ENCODE results near the gene SURF6. TPM values are rescaled to one million over a fixed set of nuclear protein-coding genes. Genes with fewer than 3 reads are reported as not detected.

SURF6 gene
- total and polyA plus RNA-seq, 2 experiments from 2014 or later, result 17.6 to 27.6 TPM

- ATAC-seq (no peak), DNase-seq (ENCODE audit: low spot score) (no peak)
- Histone ChIP-seq H4K20me1 (replicated peaks; ENCODE audit: insufficient read depth) (peaks cover 43% of the 10 kb centered on the region), H3K27me3 (ENCODE audit: insufficient read depth) (no peaks in the 10 kb centered on the region), H2AFZ (no peak overlapping the region), H3K9me2 (ENCODE audit: insufficient read depth) (no peaks in the 10 kb centered on the region), H3K36me3 (ENCODE audit: insufficient read depth) (peaks cover 30% of the 10 kb centered on the region), H3K79me2 (replicated peaks; ENCODE audit: insufficient read depth) (peaks cover 43% of the 10 kb centered on the region), H3K4me3 (no peak overlapping the region), H3F3A (replicated peaks; ENCODE audit: low read depth) (peaks cover 37% of the 10 kb centered on the region), H3K27ac (ENCODE audit: low read depth) (no peak overlapping the region), H3K4me2 (no peak overlapping the region), H3K4me1 (ENCODE audit: insufficient read depth) (peaks cover 14% of the 10 kb centered on the region)
- no peaks in the 10 kb centered on the region; the same call in 1 of the 3 replicates for H3K9me3 Mint-ChIP-seq
- H3K27ac Mint-ChIP-seq, result no peak overlapping the region
- peaks cover 27% of the 10 kb centered on the region for H3K4me1 Mint-ChIP-seq
- H3K27me3 Mint-ChIP-seq (ENCODE audit: insufficient read depth, low read depth, poor library complexity), result peaks cover 25% of the 10 kb centered on the region
- peaks cover 87% of the 10 kb centered on the region for H3K36me3 Mint-ChIP-seq (ENCODE audit: low read depth)
- H3K4me3 Mint-ChIP-seq, result no peak overlapping the region; the same call in 2 of the 3 replicates
- no peak for TF ChIP-seq POLR2AphosphoS5 (IDR thresholded peaks at IDR 0.05; ENCODE audit: low read depth)
- no peak for TF ChIP-seq NANOG (IDR thresholded peaks at IDR 0.05; ENCODE audit: borderline replicate concordance)
- TF ChIP-seq REST (IDR thresholded peaks at IDR 0.05; ENCODE audit: unreplicated experiment), result no peak
- no peak for TF ChIP-seq ZNF462 (CRISPR knock-in tag; IDR thresholded peaks at IDR 0.05)
- no peak for TF ChIP-seq JUNB (IDR thresholded peaks at IDR 0.05; ENCODE audit: unreplicated experiment)
- no peak for TF ChIP-seq EZH2 (IDR thresholded peaks at IDR 0.05; ENCODE audit: low read depth, unreplicated experiment)
- no peak for TF ChIP-seq STAT1 (IDR thresholded peaks at IDR 0.05; ENCODE audit: unreplicated experiment)
- no peak for TF ChIP-seq CTCF (conservative IDR thresholded peaks at IDR 0.05; ENCODE audit: low read depth in 2 of 2)
- no peak for TF ChIP-seq ETS1 (IDR thresholded peaks at IDR 0.05)
- no peak for TF ChIP-seq EZH2phosphoT487 (IDR thresholded peaks at IDR 0.05; ENCODE audit: unreplicated experiment)
- no peak for TF ChIP-seq ZNF114 (CRISPR knock-in tag; IDR thresholded peaks at IDR 0.05)
- no peak for TF ChIP-seq CREB1 (CRISPR knock-in tag; IDR thresholded peaks at IDR 0.05; ENCODE audit: low read depth)
- no peak for TF ChIP-seq ZNF331 (CRISPR knock-in tag; IDR thresholded peaks at IDR 0.05; ENCODE audit: low read depth)
These were observed 9.6 kb upstream of the SURF6 start for GRCh38 chr9:133345596-133345995.
